ENCODE results near the gene CNOT2. TPM values are rescaled to one million over a fixed set of nuclear protein-coding genes. Genes with fewer than 3 reads are reported as not detected.
"Not testable (repeated sequence)": the region's sequence is repeated elsewhere in the genome, so short reads cannot be mapped to it uniquely, and the experiment has no call there.

CNOT2 gene
- total RNA-seq, 1 experiment from 2014 or later = 85.4 TPM

GRCh38 chr12:70288817-70289216, 45.6 kb downstream of the CNOT2 start:
- Histone ChIP-seq H3K27ac (no peak overlapping the region), H3K9me2 (ENCODE audit: insufficient read depth) (no peaks in the 10 kb centered on the region), H3K4me1 (replicated peaks; ENCODE audit: insufficient read depth) (no peaks in the 10 kb centered on the region), H3K79me2 (ENCODE audit: low read depth) (peaks cover 37% of the 10 kb centered on the region), H3K9me3 (ENCODE audit: insufficient read depth, low read depth) (no peaks in the 10 kb centered on the region), H3F3A (ENCODE audit: insufficient read depth, low read depth) (no peaks in the 10 kb centered on the region; the same call in 1 of the 2 replicates), H3K27me3 (ENCODE audit: insufficient read depth, low read depth) (no peaks in the 10 kb centered on the region), H3K4me3 (no peak overlapping the region), H2AFZ (no peak overlapping the region), H3K36me3 (ENCODE audit: low read depth) (peaks cover 5% of the 10 kb centered on the region; the same call in 1 of the 2 replicates), H3K4me2 (no peak overlapping the region), H4K20me1 (ENCODE audit: insufficient read depth) (peaks cover 9% of the 10 kb centered on the region; the same call in 1 of the 2 replicates)
- TF ChIP-seq CTCF (conservative IDR thresholded peaks at IDR 0.05) (no peak), EZH2 (IDR thresholded peaks at IDR 0.05; ENCODE audit: low read depth) (no peak)
- CTCF ChIA-PET = no interaction called here
- POLR2A ChIA-PET (ENCODE audit: unreplicated experiment) = no interaction called here
- intact Hi-C loops (cut with micrococcal nuclease; ENCODE audit: unreplicated experiment) = no loop called here
- no TSS peak for BruUV-seq (replicated peaks)
- DNase-seq = no peak

GRCh38 chr12:70290116-70290515, 46.9 kb downstream of the CNOT2 start:
- no peaks in the 10 kb centered on the region for H3K27me3 ChIP-seq (ENCODE audit: insufficient read depth, low read depth)
- ChIA-PET POLR2A (ENCODE audit: unreplicated experiment) (interaction anchor here (0.5 kb wide), 1 partner anchor 995 kb away, joined by 3 read pairs; no protein-coding TSS in a partner anchor), CTCF (no interaction called here)
- no peak overlapping the region for H3K4me2 ChIP-seq
- no peak for DNase-seq
- peaks cover 9% of the 10 kb centered on the region for H4K20me1 ChIP-seq (ENCODE audit: insufficient read depth)
- no peaks in the 10 kb centered on the region for H3K9me3 ChIP-seq (ENCODE audit: insufficient read depth, low read depth)
- intact Hi-C loops (cut with micrococcal nuclease; ENCODE audit: unreplicated experiment) = no loop called here
- TF ChIP-seq CTCF (conservative IDR thresholded peaks at IDR 0.05) = no peak
- TF ChIP-seq EZH2 (IDR thresholded peaks at IDR 0.05; ENCODE audit: low read depth) = no peak
- no TSS peak for BruUV-seq (replicated peaks)
- H3K36me3 ChIP-seq (ENCODE audit: low read depth) = peaks cover 6% of the 10 kb centered on the region; the same call in 1 of the 2 replicates
- no peaks in the 10 kb centered on the region for H3K4me1 ChIP-seq (replicated peaks; ENCODE audit: insufficient read depth)
- H2AFZ ChIP-seq = no peak overlapping the region
- H3K4me3 ChIP-seq = no peak overlapping the region
- no peak overlapping the region for H3K27ac ChIP-seq
- peaks cover 33% of the 10 kb centered on the region for H3K79me2 ChIP-seq (ENCODE audit: low read depth)
- no peaks in the 10 kb centered on the region for H3K9me2 ChIP-seq (ENCODE audit: insufficient read depth)
- H3F3A ChIP-seq (ENCODE audit: insufficient read depth, low read depth) = no peaks in the 10 kb centered on the region; the same call in 1 of the 2 replicates

GRCh38 chr12:70292017-70292776, 49.0 kb downstream of the CNOT2 start:
- Histone ChIP-seq H4K20me1 (ENCODE audit: insufficient read depth) (peaks cover 9% of the 10 kb centered on the region), H3K27ac (no peak overlapping the region), H3K4me1 (replicated peaks; ENCODE audit: insufficient read depth) (no peaks in the 10 kb centered on the region), H3K9me2 (ENCODE audit: insufficient read depth) (no peaks in the 10 kb centered on the region), H3K9me3 (ENCODE audit: insufficient read depth, low read depth) (no peaks in the 10 kb centered on the region), H3K36me3 (ENCODE audit: low read depth) (peaks cover 4% of the 10 kb centered on the region; the same call in 1 of the 2 replicates), H3F3A (ENCODE audit: insufficient read depth, low read depth) (no peaks in the 10 kb centered on the region; the same call in 1 of the 2 replicates), H3K27me3 (ENCODE audit: insufficient read depth, low read depth) (no peaks in the 10 kb centered on the region), H2AFZ (no peak overlapping the region), H3K4me2 (no peak overlapping the region), H3K4me3 (no peak overlapping the region), H3K79me2 (ENCODE audit: low read depth) (peaks cover 31% of the 10 kb centered on the region)
- no peak for TF ChIP-seq EZH2 (IDR thresholded peaks at IDR 0.05; ENCODE audit: low read depth)
- TF ChIP-seq CTCF (conservative IDR thresholded peaks at IDR 0.05) = no peak
- no peak for DNase-seq
- ChIA-PET CTCF (no interaction called here), POLR2A (ENCODE audit: unreplicated experiment) (no interaction called here)
- intact Hi-C loops (cut with micrococcal nuclease; ENCODE audit: unreplicated experiment) = no loop called here
- BruUV-seq (replicated peaks) = no TSS peak

- H3F3A ChIP-seq (ENCODE audit: insufficient read depth, low read depth); BruUV-seq (replicated peaks); H3K9me3 ChIP-seq (ENCODE audit: insufficient read depth, low read depth); H3K36me3 ChIP-seq (ENCODE audit: low read depth); H2AFZ ChIP-seq; H3K27me3 ChIP-seq (ENCODE audit: insufficient read depth, low read depth); H3K27ac ChIP-seq; intact Hi-C loops (cut with micrococcal nuclease; ENCODE audit: unreplicated experiment); H4K20me1 ChIP-seq (ENCODE audit: insufficient read depth); H3K9me2 ChIP-seq (ENCODE audit: insufficient read depth); H3K4me3 ChIP-seq; POLR2A ChIA-PET (ENCODE audit: unreplicated experiment); H3K4me2 ChIP-seq; CTCF ChIA-PET; H3K4me1 ChIP-seq (replicated peaks; ENCODE audit: insufficient read depth); DNase-seq: not testable (repeated sequence)
- peaks cover 26% of the 10 kb centered on the region for H3K79me2 ChIP-seq (ENCODE audit: low read depth)
Observed at GRCh38 chr12:70304684-70305555, 61.7 kb downstream of the CNOT2 start.
